ENCODE results near the gene PANX1.

Gene PANX1

GRCh38 chr11:94144216-94144615 lies 15.6 kb downstream of the PANX1 start:
- no peak for TF ChIP-seq CTCF (conservative IDR thresholded peaks at IDR 0.05; ENCODE audit: low read length)
- H3K4me3 ChIP-seq (ENCODE audit: low read length) = no peak overlapping the region
- no peak for DNase-seq (ENCODE audit: low read depth)

- no peak for DNase-seq (ENCODE audit: low read depth)
- no peak for TF ChIP-seq CTCF (conservative IDR thresholded peaks at IDR 0.05; ENCODE audit: low read length)
- H3K4me3 ChIP-seq (ENCODE audit: low read length) = no peak overlapping the region
These were observed 16.0 kb downstream of the PANX1 start for GRCh38 chr11:94144664-94145063.

GRCh38 chr11:94145431-94145830 lies 16.8 kb downstream of the PANX1 start:
- no peak for DNase-seq (ENCODE audit: low read depth)
- no peak for TF ChIP-seq CTCF (conservative IDR thresholded peaks at IDR 0.05; ENCODE audit: low read length)
- H3K4me3 ChIP-seq (ENCODE audit: low read length) = no peak overlapping the region

GRCh38 chr11:94145916-94146315 lies 17.3 kb downstream of the PANX1 start:
- DNase-seq (ENCODE audit: low read depth) = no peak
- no peak for TF ChIP-seq CTCF (conservative IDR thresholded peaks at IDR 0.05; ENCODE audit: low read length)
- no peak overlapping the region for H3K4me3 ChIP-seq (ENCODE audit: low read length)

- no peak for TF ChIP-seq CTCF (conservative IDR thresholded peaks at IDR 0.05; ENCODE audit: low read length)
- no peak overlapping the region for H3K4me3 ChIP-seq (ENCODE audit: low read length)
- DNase-seq (ENCODE audit: low read depth) = no peak
These were observed 18.8 kb downstream of the PANX1 start for GRCh38 chr11:94147433-94147845.

GRCh38 chr11:94148189-94148588 lies 19.5 kb downstream of the PANX1 start:
- no peak overlapping the region for H3K4me3 ChIP-seq (ENCODE audit: low read length)
- DNase-seq (ENCODE audit: low read depth) = no peak
- TF ChIP-seq CTCF (conservative IDR thresholded peaks at IDR 0.05; ENCODE audit: low read length) = no peak

- DNase-seq (ENCODE audit: low read depth) = peak; percentile 38
- no peak overlapping the region for H3K4me3 ChIP-seq (ENCODE audit: low read length)
- no peak for TF ChIP-seq CTCF (conservative IDR thresholded peaks at IDR 0.05; ENCODE audit: low read length)
These were observed 20.9 kb downstream of the PANX1 start for GRCh38 chr11:94149431-94150017.
